Astrocyte of the spinal cord (primary cell): Measurements from ENCODE around the gene TGM2.

ENCODE experiments used
- DNase-seq: peaks from one replicate; pipeline ENCODE4 v3.0.0; 2011; ENCODE audit warnings: low read depth, low spot score
- H3K4me3 ChIP-seq: 2 replicates; pipeline ENCODE4 v1.5.1; 2011; ENCODE audit warnings: low read depth, mild to moderate bottlenecking, low read length, moderate library complexity
- CTCF ChIP-seq: IDR thresholded peaks from 2 replicates; pipeline ENCODE4 v1.5.1; 2012; ENCODE audit warnings: low read depth, mild to moderate bottlenecking, low read length, inconsistent platforms
- in situ Hi-C: cut with HindIII; loops from 2 replicates; pipeline ENCODE4 v1.10.0; 2017; ENCODE audit warnings: low sequenced_read_pairs

The TGM2 gene

DNA sequence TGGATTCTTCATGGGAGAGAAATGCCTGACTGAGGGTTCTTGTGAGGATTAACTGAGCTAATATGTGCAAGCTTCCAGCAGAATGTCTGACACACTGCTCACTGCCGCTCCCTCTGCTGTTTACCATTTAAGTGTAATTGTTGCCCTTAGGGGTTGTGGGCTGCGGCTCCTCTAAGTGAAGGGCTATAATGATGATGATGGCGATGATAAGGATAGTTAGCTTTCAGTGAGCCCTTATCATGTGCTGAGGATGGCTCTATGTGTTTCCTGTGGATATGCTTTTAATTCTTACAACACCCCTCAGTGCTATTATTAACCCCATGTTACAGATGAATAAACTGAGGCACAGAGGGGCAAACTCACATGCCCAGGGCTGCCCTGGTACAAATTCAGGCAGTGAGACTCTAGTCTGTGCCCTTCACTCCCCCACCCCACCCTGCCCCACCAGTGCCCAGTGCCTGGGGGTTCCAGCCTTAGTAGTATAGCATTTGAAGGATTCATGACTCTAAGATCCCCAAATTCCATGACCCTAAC, 33.4 kb downstream of the TGM2 start:
- H3K4me3 ChIP-seq, result no peak overlapping the region
- DNase-seq, result no peak
- TF ChIP-seq CTCF, result no peak
- in situ Hi-C loops, result no loop called here

GRCh38 chr20:38130687-38131587, 34.1 kb downstream of the TGM2 start:
- TF ChIP-seq CTCF, result no peak
- in situ Hi-C loops, result no loop called here
- no peak for DNase-seq
- no peak overlapping the region for H3K4me3 ChIP-seq

- no peak for DNase-seq
Measured at GRCh38 chr20:38129893-38130609, 35.0 kb downstream of the TGM2 start.

GRCh38 chr20:38129248-38129865, 35.7 kb downstream of the TGM2 start:
- DNase-seq, result no peak
- no peak overlapping the region for H3K4me3 ChIP-seq
- in situ Hi-C loops, result no loop called here
- TF ChIP-seq CTCF, result no peak

More at GRCh38 chr20:38129893-38130609, 35.0 kb downstream of the TGM2 start:
- TF ChIP-seq CTCF, result no peak
- in situ Hi-C loops, result no loop called here
- no peak overlapping the region for H3K4me3 ChIP-seq

DNA sequence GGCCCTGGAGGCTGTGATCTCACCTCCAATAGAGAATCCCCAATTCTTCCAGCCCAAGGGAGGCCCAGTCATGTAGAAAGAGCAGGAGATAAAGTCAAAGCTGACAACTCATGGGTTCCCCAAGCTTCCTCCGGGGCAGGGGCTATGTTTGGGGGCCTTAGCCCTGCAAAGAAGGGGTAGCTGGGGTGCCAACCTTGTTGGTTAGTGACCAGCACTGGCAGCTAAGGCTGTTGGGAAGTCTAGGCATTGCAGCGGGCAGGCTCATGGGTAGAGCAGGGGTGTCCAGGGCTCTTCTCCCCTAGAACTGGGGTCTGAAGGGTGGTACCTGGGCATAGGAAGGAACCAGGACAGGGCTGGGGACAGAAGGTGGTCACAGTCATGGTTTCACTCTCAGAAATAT, 36.4 kb downstream of the TGM2 start:
- in situ Hi-C loops, result no loop called here
- DNase-seq, result no peak
- H3K4me3 ChIP-seq, result no peak overlapping the region
- TF ChIP-seq CTCF, result no peak

GRCh38 chr20:38127920-38128528, 37.0 kb downstream of the TGM2 start:
- no peak for TF ChIP-seq CTCF
- in situ Hi-C loops, result no loop called here
- H3K4me3 ChIP-seq, result no peak overlapping the region
- no peak for DNase-seq
